Measurements from ENCODE around the gene TACC2.

GRCh38 chr10:122084286-122085041 lies 95.5 kb downstream of the TACC2 start:
- no peak for TF ChIP-seq EZH2 (IDR thresholded peaks at IDR 0.05)
- TF ChIP-seq, protein P1, sequence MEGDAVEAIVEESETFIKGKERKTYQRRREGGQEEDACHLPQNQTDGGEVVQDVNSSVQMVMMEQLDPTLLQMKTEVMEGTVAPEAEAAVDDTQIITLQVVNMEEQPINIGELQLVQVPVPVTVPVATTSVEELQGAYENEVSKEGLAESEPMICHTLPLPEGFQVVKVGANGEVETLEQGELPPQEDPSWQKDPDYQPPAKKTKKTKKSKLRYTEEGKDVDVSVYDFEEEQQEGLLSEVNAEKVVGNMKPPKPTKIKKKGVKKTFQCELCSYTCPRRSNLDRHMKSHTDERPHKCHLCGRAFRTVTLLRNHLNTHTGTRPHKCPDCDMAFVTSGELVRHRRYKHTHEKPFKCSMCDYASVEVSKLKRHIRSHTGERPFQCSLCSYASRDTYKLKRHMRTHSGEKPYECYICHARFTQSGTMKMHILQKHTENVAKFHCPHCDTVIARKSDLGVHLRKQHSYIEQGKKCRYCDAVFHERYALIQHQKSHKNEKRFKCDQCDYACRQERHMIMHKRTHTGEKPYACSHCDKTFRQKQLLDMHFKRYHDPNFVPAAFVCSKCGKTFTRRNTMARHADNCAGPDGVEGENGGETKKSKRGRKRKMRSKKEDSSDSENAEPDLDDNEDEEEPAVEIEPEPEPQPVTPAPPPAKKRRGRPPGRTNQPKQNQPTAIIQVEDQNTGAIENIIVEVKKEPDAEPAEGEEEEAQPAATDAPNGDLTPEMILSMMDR (IDR thresholded peaks at IDR 0.05) = no peak
